Epidermal melanocyte (primary cell): ENCODE measurements around the gene RPL41.
"Not testable (repeated sequence)": the region's sequence is repeated elsewhere in the genome, so short reads cannot be mapped to it uniquely, and the experiment has no call there.

Experiments
- DNase-seq: peaks from one replicate; pipeline ENCODE4 v3.0.0; 2011; ENCODE audit warnings: low spot score; ENCODE audit not compliant: insufficient read length

The RPL41 gene

DNA sequence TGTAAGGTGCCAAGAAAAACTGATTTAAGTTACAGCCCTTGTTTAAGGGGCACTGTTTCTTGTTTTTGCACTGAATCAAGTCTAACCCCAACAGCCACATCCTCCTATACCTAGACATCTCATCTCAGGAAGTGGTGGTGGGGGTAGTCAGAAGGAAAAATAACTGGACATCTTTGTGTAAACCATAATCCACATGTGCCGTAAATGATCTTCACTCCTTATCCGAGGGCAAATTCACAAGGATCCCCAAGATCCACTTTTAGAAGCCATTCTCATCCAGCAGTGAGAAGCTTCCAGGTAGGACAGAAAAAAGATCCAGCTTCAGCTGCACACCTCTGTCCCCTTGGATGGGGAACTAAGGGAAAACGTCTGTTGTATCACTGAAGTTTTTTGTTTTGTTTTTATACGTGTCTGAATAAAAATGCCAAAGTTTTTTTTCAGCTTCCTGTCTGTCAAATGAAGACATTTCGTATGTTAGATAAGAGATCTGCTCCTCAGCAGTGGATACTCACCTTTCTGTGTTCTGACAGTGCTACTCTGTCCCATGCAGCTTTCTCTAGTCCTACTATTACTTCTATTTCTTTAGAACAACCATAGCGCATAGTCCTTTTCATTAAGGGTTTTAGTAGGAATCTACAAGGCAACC, 13.2 kb upstream of the RPL41 start:
- DNase-seq, result no peak

DNA sequence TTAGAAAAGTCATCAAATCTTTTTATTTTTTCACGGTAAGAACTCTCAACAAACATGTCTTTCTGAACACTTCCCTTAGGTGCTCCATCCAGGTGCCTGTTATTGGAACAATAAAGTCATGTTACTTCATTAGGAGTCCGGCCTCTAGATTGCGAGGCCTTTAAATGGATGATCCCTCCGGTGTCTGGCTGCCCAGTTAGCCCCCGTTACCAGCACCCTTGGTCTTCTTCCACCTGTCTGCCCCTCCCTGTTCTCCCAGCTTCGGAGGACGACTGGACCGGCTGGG, 12.7 kb upstream of the RPL41 start:
- no peak for DNase-seq

- DNase-seq, result peak; percentile 92
Measured at GRCh38 chr12:56104109-56104814, 12.2 kb upstream of the RPL41 start, which contains the start of gene PA2G4. Gene PA2G4, plus strand, starts transcription at chr12:56104559. Its CDS starts 179 bp downstream, at chr12:56104738.

GRCh38 chr12:56104815-56105608, 11.4 kb upstream of the RPL41 start:
- no peak for DNase-seq

GRCh38 chr12:56105609-56105902, 10.9 kb upstream of the RPL41 start:
- no peak for DNase-seq

DNA sequence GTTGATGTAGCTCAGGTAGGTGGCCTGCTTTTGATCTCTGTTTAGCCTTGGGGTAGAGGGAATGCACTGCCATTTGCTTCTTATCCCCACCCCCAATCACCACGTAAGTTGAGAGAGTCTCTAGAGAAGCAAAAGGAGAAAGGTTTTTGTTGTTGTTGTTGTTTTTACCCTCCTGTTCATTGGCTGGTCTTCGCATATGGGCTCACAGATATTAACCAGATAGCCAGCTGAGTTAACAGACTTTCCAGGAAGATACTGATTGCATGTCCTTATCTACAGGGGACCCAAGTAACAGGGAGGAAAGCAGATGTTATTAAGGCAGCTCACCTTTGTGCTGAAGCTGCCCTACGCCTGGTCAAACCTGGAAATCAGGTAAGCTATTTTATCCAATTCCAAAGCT, 9.2 kb upstream of the RPL41 start:
- no peak for DNase-seq

DNA sequence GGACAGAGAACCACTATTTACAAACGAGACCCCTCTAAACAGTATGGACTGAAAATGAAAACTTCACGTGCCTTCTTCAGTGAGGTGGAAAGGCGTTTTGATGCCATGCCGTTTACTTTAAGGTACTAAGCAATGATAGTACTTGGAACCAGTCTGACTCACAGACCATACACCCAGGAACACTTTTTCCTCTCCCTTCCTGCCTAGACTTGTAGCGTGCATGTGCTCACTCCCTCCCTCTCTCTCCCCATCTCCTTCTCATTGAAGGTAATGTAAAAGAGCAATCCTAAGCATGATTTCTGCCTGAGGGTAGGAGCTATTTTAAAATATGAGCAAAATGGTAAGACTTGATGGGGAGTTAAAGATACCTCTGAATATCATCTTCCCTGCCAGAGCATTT, 5.9 kb upstream of the RPL41 start:
- DNase-seq, result no peak

DNA sequence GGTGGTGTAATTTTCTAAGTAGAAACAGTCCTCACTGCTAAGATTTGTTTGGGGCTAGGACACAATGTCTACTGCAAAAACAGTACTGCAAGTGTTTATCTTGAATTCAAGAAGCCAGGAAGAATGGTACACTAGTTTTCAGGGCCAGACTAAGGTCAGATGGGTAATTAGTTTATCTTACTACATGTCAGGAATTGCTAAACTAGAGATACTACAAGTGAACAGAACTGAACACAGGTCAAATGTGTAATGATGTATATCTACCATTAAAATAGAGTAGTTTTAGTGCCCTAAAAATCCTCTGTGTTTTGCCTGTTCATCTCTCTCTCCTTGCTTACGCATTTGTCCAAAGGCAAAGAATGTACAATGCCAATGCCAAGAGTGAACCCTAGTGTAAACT, 2.3 kb upstream of the RPL41 start:
- DNase-seq, result no peak

DNA sequence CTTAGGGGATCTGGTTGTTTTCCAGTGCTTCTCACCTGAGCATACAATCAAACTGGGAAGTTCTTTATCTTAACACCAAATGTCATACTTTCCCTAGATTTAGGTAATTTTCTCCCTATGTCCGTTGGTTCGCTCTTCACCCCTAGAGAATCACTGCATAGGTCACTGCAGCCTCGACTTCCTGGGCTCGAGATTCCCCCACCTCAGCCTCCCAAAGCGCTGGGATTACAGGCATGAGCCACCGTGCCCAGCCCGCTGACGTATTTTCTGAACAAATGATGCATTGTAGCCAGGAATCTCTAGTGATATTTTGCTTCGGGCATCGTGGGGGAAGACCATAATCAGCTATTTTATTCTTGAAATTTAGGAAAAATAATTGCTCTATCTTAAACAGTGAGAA, 1.1 kb upstream of the RPL41 start:
- DNase-seq, result no peak

GRCh38 chr12:56117082-56117706, 761 bp downstream of the RPL41 start:
- not testable (repeated sequence) for DNase-seq

GRCh38 chr12:56117778-56118687, 1.6 kb downstream of the RPL41 start, which contains the start of gene ZC3H10:
Gene ZC3H10, plus strand, starts transcription at chr12:56118266. Its CDS starts 2,297 bp downstream, at chr12:56120563.
- DNase-seq, result peak; percentile 75

GRCh38 chr12:56118688-56119357, 2.4 kb downstream of the RPL41 start:
- no peak for DNase-seq

DNA sequence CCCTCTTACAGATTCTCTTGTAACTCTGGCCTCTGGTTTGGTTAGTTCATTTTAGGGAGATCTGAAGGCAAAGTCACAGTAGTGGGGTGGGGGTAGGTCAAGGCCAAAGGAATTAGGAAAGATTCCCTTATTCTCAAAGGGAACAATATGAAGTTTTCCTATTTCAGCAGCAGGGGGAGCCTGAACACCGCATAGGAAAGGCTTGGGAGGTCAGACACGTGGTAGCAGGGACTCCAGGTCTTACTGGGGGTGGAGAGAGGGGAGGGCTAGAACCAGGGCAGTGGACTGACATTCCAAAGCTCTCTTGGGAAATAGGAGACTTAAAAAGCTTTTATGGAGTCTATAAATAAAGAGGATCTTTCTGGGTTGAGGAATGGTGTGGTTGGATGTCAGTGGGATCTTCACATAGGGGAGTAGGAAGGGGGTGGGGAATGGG, 2.9 kb downstream of the RPL41 start:
- DNase-seq, result peak; percentile 95

- no peak for DNase-seq
Measured at GRCh38 chr12:56120158-56120846, 3.9 kb downstream of the RPL41 start.

DNA sequence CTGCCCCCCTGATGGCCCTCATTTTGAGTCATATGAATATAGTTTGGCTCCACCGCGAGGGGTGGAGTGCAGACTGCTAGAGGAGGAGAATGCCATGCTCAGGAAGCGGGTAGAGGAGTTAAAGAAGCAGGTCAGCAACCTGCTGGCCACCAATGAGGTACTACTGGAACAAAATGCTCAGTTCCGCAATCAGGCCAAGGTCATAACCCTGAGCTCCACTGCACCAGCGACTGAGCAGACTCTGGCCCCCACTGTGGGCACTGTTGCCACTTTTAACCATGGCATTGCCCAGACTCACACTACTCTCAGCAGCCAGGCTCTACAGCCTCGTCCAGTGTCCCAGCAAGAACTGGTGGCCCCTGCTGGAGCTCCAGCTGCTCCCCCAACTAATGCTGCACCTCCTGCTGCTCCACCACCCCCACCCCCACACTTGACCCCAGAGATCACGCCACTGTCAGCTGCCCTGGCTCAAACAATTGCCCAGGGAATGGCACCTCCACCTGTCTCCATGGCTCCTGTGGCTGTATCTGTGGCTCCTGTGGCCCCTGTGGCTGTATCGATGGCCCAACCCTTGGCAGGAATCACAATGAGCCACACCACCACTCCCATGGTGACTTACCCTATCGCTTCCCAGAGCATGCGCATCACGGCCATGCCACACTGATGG, 4.9 kb downstream of the RPL41 start:
- no peak for DNase-seq

- DNase-seq, result no peak
Measured at GRCh38 chr12:56122637-56123036, 6.2 kb downstream of the RPL41 start.

- DNase-seq, result no peak
Measured at GRCh38 chr12:56124133-56124532, 7.7 kb downstream of the RPL41 start.

GRCh38 chr12:56126732-56127239, 10.4 kb downstream of the RPL41 start:
- no peak for DNase-seq

DNA sequence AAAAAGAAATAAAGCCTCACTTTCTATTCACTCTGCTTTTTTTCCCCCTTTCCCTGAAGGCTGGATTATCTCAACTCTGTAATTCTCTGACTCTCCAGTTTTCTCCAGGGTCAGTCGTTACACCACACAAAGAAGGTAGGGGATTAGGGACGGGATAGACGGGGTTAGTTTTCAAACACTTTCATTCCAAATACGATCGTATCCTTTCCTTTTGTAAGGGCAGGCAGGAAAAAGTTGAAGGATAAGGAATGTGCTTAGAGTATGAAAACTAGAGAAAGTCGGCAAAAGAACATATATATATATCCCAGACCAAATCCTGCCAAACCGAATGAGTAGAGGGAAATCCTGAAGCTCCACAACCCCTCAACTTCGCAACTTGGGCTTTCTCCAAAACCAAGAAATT, 11.1 kb downstream of the RPL41 start:
- DNase-seq, result no peak
